Natural killer cell (primary cell): ENCODE data around the gene ZNF184. TPM values are rescaled to one million over a fixed set of nuclear protein-coding genes. Genes with fewer than 3 reads are reported as not detected.

ENCODE experiments used
- ATAC-seq, 3 donors: fragments of 150-1000 bp in 2 of 3; fragments of 200-7000 bp in 1 of 3; cut with Tn5 transposase; 1 replicate in 1 of 3; 2 replicates in 2 of 3; pipeline ENCODE4 v1.10.0; 2021; ENCODE audit warnings: mild to moderate bottlenecking in 2 of 3, moderate library complexity in 2 of 3
- DNase-seq, 2 donors: peaks; one replicate each; pipeline versions ENCODE4 v3.0.0 to v3.0.0-alpha.2; 2013 to 2021; ENCODE audit warnings: mixed read lengths in 1 of 2
- H3K27ac ChIP-seq: one replicate; pipeline ENCODE4 v1.5.1; 2013; ENCODE audit warnings: mild to moderate bottlenecking, low read length
- H3K27me3 ChIP-seq: one replicate; pipeline ENCODE4 v1.6.1; 2013; ENCODE audit warnings: low read length; ENCODE audit not compliant: control insufficient read depth, insufficient read depth
- H3K36me3 ChIP-seq: one replicate; pipeline ENCODE4 v1.6.1; 2013; ENCODE audit warnings: low read length; ENCODE audit not compliant: control insufficient read depth, insufficient read depth
- H3K4me1 ChIP-seq: one replicate; pipeline ENCODE4 v1.6.1; 2013; ENCODE audit warnings: low read length; ENCODE audit not compliant: control insufficient read depth, insufficient read depth
- H3K4me3 ChIP-seq: one replicate; pipeline ENCODE4 v1.5.1; 2013; ENCODE audit warnings: low read length
- H3K9me3 ChIP-seq: one replicate; pipeline ENCODE4 v1.6.1; 2013; ENCODE audit warnings: low read length; ENCODE audit not compliant: control insufficient read depth, insufficient read depth
- H3K27ac Mint-ChIP-seq, 2 donors: one replicate each; pipeline ENCODE4 v1.8.0; 2022; ENCODE audit warnings: mild to moderate bottlenecking in 2 of 2, mixed read lengths in 2 of 2, moderate library complexity in 1 of 2
- H3K27me3 Mint-ChIP-seq, 2 donors: one replicate each; pipeline ENCODE4 v1.8.0; 2022; ENCODE audit warnings: low read depth in 2 of 2, mixed read lengths in 2 of 2
- H3K36me3 Mint-ChIP-seq: one replicate; pipeline ENCODE4 v1.8.0; 2022; ENCODE audit warnings: mixed read lengths
- H3K4me1 Mint-ChIP-seq, 2 donors: one replicate each; pipeline ENCODE4 v1.8.0; 2022; ENCODE audit warnings: mixed read lengths in 2 of 2
- H3K4me3 Mint-ChIP-seq: one replicate; pipeline ENCODE4 v1.8.0; 2022; ENCODE audit warnings: mild to moderate bottlenecking, moderate library complexity, mixed read lengths
- H3K9me3 Mint-ChIP-seq, 2 donors: one replicate each; pipeline ENCODE4 v1.8.0; 2022; ENCODE audit warnings: mixed read lengths in 2 of 2
- WGBS: methylation state at CpG from one replicate; pipeline ENCODE4 v1.1.7; 2013; ENCODE audit warnings: missing lambda C conversion rate; ENCODE audit not compliant: insufficient coverage; 5-methylcytosine and 5-hydroxymethylcytosine counted together
- intact Hi-C: fragments of 100-400 bp; cut with micrococcal nuclease; formaldehyde crosslinking; loops from one replicate; pipeline ENCODE4 v1.14.2; 2022
- total RNA-seq, 4 donors: library from RNA; stranded (reverse); fragments of 120-200 nt in 1 of 4; gene quantifications; one replicate each; pipeline versions ENCODE4 v1.2.3 to v1.2.4, GENCODE V29; 2013 to 2022
- TF ChIP-seq, protein P1 (sequence below): fragments of 200-600 bp; IDR thresholded peaks from one replicate; pipeline ENCODE4 v1.8.0; 2022; ENCODE audit warnings: antibody characterized with exemption

ZNF184 gene
- total RNA-seq, 3 donors from 2014 or later (not counting 1 experiment from before 2014, with no cell fraction given) = 12.8 to 21.7 (median 16.2) TPM

DNA sequence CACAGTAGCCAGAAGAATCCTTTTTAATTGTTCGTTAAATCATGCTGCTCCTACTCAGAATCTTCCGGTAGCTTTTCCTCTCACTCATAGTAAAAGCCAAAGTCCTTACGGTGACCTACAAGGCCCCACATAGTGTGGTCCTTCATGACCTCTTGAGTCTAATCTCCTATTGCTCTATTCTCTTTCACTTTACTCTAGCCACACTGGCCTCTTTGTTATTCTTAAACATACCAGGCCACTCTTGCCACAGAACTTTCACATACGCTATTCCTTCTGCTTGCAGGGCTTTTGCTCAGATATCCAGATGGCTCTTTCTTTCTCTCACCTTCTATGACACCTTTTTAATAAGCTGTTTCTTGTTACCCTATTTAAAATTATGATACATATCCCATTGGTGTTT lies 58.6 kb downstream of the ZNF184 start:
- ATAC-seq (no peak), DNase-seq (no peak)
- no peak overlapping the region for H3K27ac ChIP-seq
- Mint-ChIP-seq H3K27me3 (peaks cover 7 to 11% of the 10 kb centered on the region in 2 donors), H3K36me3 (no peaks in the 10 kb centered on the region), H3K4me1 (no peaks in the 10 kb centered on the region), H3K4me3 (no peak overlapping the region), H3K27ac (no peak overlapping the region), H3K9me3 (no peaks in the 10 kb centered on the region)
- no peaks in the 10 kb centered on the region for H3K4me1 ChIP-seq
- H3K4me3 ChIP-seq = no peak overlapping the region
- intact Hi-C loops = no loop called here
- H3K27me3 ChIP-seq = no peaks in the 10 kb centered on the region
- no peaks in the 10 kb centered on the region for H3K36me3 ChIP-seq
- 92% methylated on average over 4 of the region's 4 CpGs for WGBS
- H3K9me3 ChIP-seq = no peaks in the 10 kb centered on the region
- TF ChIP-seq, protein P1, sequence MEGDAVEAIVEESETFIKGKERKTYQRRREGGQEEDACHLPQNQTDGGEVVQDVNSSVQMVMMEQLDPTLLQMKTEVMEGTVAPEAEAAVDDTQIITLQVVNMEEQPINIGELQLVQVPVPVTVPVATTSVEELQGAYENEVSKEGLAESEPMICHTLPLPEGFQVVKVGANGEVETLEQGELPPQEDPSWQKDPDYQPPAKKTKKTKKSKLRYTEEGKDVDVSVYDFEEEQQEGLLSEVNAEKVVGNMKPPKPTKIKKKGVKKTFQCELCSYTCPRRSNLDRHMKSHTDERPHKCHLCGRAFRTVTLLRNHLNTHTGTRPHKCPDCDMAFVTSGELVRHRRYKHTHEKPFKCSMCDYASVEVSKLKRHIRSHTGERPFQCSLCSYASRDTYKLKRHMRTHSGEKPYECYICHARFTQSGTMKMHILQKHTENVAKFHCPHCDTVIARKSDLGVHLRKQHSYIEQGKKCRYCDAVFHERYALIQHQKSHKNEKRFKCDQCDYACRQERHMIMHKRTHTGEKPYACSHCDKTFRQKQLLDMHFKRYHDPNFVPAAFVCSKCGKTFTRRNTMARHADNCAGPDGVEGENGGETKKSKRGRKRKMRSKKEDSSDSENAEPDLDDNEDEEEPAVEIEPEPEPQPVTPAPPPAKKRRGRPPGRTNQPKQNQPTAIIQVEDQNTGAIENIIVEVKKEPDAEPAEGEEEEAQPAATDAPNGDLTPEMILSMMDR = no peak

DNA sequence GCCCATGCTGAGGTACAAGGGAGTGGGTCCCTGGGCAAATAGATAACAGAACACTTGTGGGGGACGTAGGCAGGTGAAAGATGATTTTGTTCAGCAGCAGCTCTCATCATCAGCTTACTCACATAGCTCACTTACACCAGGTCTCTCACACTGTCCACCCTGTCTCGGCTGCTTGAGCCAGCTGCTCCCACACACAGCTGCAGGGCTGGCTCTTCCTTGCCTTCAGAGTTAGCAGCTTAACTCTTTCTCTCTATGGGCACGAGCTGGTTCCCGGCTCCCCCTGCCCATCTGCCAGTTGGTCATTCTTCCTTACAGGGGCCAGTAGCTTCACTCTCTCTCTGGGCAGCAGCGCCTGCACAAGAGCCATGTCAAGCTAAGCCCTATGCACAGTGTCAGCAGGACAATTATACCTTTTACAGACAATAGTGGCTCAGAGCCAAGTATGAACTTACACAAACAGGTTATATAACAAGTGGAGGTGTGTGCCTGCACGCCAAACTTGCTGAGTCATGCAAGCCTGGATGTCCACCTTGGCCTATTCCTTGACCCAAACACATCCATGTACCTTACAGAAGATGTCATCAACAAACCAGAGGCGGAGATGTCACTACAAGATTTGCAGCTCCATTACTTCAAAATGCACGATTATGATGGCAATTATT lies 65.6 kb downstream of the ZNF184 start:
- H3K27me3 Mint-ChIP-seq = peaks cover 0 to 35% of the 10 kb centered on the region in 2 donors
- H3K4me1 Mint-ChIP-seq = no peaks in the 10 kb centered on the region
- WGBS = 81% methylated on average over 7 of the region's 8 CpGs
- no peak for ATAC-seq
- peaks cover 8 to 9% of the 10 kb centered on the region in 2 donors for H3K9me3 Mint-ChIP-seq
- Histone ChIP-seq H3K4me3 (no peak overlapping the region), H3K27ac (no peak overlapping the region), H3K9me3 (peaks cover 8% of the 10 kb centered on the region), H3K36me3 (no peaks in the 10 kb centered on the region), H3K27me3 (no peaks in the 10 kb centered on the region), H3K4me1 (no peaks in the 10 kb centered on the region)
- TF ChIP-seq, protein P1 = no peak
- H3K4me3 Mint-ChIP-seq = no peak overlapping the region
- no peak for DNase-seq
- intact Hi-C loops = no loop called here
- H3K36me3 Mint-ChIP-seq = peaks cover 19% of the 10 kb centered on the region
- no peak overlapping the region for H3K27ac Mint-ChIP-seq

DNA sequence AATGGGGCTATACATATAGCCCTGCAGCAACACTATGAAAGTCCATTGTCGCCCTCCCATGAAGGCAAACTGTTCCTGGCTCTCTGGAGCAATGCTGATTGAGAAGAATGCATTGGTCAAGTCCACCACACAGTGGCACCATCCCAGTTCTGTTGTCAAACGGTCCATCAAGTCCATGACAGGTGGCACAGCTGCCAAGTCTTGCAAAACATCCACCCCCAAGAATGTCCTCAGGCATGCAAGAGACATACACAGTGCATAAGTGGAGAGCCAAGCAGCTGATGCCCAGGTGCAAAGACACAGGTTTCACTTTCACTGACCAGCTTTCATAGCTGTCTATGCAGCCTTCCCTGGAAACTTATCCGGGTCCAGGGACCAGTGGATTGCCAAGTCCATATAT lies 66.8 kb downstream of the ZNF184 start:
- H3K4me3 Mint-ChIP-seq = no peak overlapping the region
- ATAC-seq (no peak), DNase-seq (no peak)
- intact Hi-C loops = no loop called here
- Histone ChIP-seq H3K4me1 (no peaks in the 10 kb centered on the region), H3K27ac (no peak overlapping the region), H3K27me3 (no peaks in the 10 kb centered on the region), H3K9me3 (peaks cover 15% of the 10 kb centered on the region), H3K4me3 (no peak overlapping the region), H3K36me3 (no peaks in the 10 kb centered on the region)
- 87% methylated on average over 3 of the region's 3 CpGs for WGBS
- peaks cover 10 to 20% of the 10 kb centered on the region in 2 donors for H3K9me3 Mint-ChIP-seq
- H3K27me3 Mint-ChIP-seq = peaks cover 0 to 41% of the 10 kb centered on the region in 2 donors
- TF ChIP-seq, protein P1 = no peak
- H3K36me3 Mint-ChIP-seq = peaks cover 27% of the 10 kb centered on the region
- H3K4me1 Mint-ChIP-seq = no peaks in the 10 kb centered on the region
- no peak overlapping the region for H3K27ac Mint-ChIP-seq
